HEK293 (cell line): ENCODE data around the gene LRRN4CL.
A peak's percentile ranks its signal among the peaks of the same experiment; 100 is the strongest.
"Not testable (repeated sequence)": the region's sequence is repeated elsewhere in the genome, so short reads cannot be mapped to it uniquely, and the experiment has no call there.

Source experiments
- CTCF ChIA-PET: fragments of 350-600 bp; formaldehyde crosslinking; extraction: SDS; loops from one replicate; lab custom pipeline; 2021; ENCODE audit warnings: antibody characterized with exemption; lab: Yijun Ruan, JAX
- POLR2A ChIA-PET: fragments of 300-600 bp; formaldehyde crosslinking; extraction: SDS; loops from one replicate; lab custom pipeline; 2020; ENCODE audit warnings: antibody characterized with exemption, inconsistent platforms; lab: Yijun Ruan, JAX
- H3K27ac ChIP-seq: fragments of 200-500 bp; sonication (Bioruptor generic); 2 replicates; pipeline ENCODE4 v1.5.1; 2014; ENCODE audit warnings: low read depth, low read length, control low read depth, inconsistent platforms; ENCODE audit errors: extremely low read depth
- H3K36me3 ChIP-seq, 2 experiments: fragments of 200-500 bp in 1 of 2; sonication (Bioruptor generic) in 1 of 2; 1 replicate in 1 of 2; 2 replicates in 1 of 2; pipeline ENCODE4 v1.5.1; 2014 to 2017; ENCODE audit warnings: inconsistent platforms in 2 of 2, low read length in 2 of 2; ENCODE audit not compliant: control insufficient read depth in 2 of 2, insufficient read depth in 1 of 2
- H3K4me1 ChIP-seq: fragments of 200-500 bp; sonication (Bioruptor generic); 2 replicates; pipeline ENCODE4 v1.5.1; 2014; ENCODE audit warnings: mild to moderate bottlenecking, low read length, inconsistent platforms; ENCODE audit not compliant: control insufficient read depth, insufficient read depth
- H3K4me3 ChIP-seq: 2 replicates; pipeline ENCODE4 v1.5.1; 2011; ENCODE audit warnings: low read depth, mild to moderate bottlenecking, control low read depth, low read length, moderate library complexity
- H3K9me3 ChIP-seq: fragments of 200-500 bp; sonication (Bioruptor generic); 2 replicates; pipeline ENCODE4 v1.5.1; 2014; ENCODE audit warnings: low read depth, low read length, inconsistent platforms; ENCODE audit not compliant: control insufficient read depth, insufficient read depth
- BCL11B ChIP-seq: fragments of 450-650 bp; formaldehyde crosslinking; IDR thresholded peaks from 2 replicates; pipeline ENCODE4 v1.5.1; 2016; ENCODE audit warnings: low read depth, missing biosample characterization, missing genetic modification characterization
- SP3 ChIP-seq: fragments of 450-650 bp; formaldehyde crosslinking; IDR thresholded peaks from 2 replicates; pipeline ENCODE4 v1.5.1; 2016; ENCODE audit warnings: missing biosample characterization, missing genetic modification characterization
- YY1 ChIP-seq: fragments of 450-650 bp; formaldehyde crosslinking; IDR thresholded peaks from 2 replicates; pipeline ENCODE4 v1.5.1; 2018; ENCODE audit warnings: missing biosample characterization, missing genetic modification characterization
- YY2 ChIP-seq: fragments of 450-650 bp; formaldehyde crosslinking; IDR thresholded peaks from 2 replicates; pipeline ENCODE4 v1.5.1; 2016; ENCODE audit warnings: missing biosample characterization, missing genetic modification characterization
- ZBTB17 ChIP-seq: fragments of 450-650 bp; formaldehyde crosslinking; IDR thresholded peaks from 2 replicates; pipeline ENCODE4 v1.5.1; 2016; ENCODE audit warnings: missing biosample characterization, missing genetic modification characterization
- ZFHX2 ChIP-seq: fragments of 450-650 bp; formaldehyde crosslinking; conservative IDR thresholded peaks from 2 replicates; pipeline ENCODE4 v1.5.1; 2016; ENCODE audit warnings: missing biosample characterization, missing genetic modification characterization
- ZFP69B ChIP-seq: fragments of 450-650 bp; formaldehyde crosslinking; IDR thresholded peaks from 2 replicates; pipeline ENCODE4 v1.5.1; 2016; ENCODE audit warnings: missing biosample characterization, missing genetic modification characterization
- ZNF19 ChIP-seq: fragments of 450-650 bp; formaldehyde crosslinking; IDR thresholded peaks from 2 replicates; pipeline ENCODE4; 2016; ENCODE audit warnings: missing biosample characterization, missing genetic modification characterization, low read depth
- ZNF341 ChIP-seq: fragments of 450-650 bp; formaldehyde crosslinking; IDR thresholded peaks from 2 replicates; pipeline ENCODE4; 2016; ENCODE audit warnings: low read depth, missing biosample characterization, missing genetic modification characterization
- ZNF501 ChIP-seq: fragments of 450-650 bp; formaldehyde crosslinking; IDR thresholded peaks from 2 replicates; pipeline ENCODE4 v1.5.1; 2016; ENCODE audit warnings: missing biosample characterization, missing genetic modification characterization
- ZNF561 ChIP-seq: fragments of 450-650 bp; IDR thresholded peaks from 2 replicates; pipeline ENCODE4 v1.5.1; 2018; ENCODE audit warnings: missing biosample characterization, missing genetic modification characterization, borderline replicate concordance
- ZNF571 ChIP-seq: fragments of 450-650 bp; formaldehyde crosslinking; IDR thresholded peaks from 2 replicates; pipeline ENCODE4 v1.5.0; 2017; ENCODE audit warnings: missing biosample characterization, missing genetic modification characterization
- ZNF654 ChIP-seq: fragments of 450-650 bp; formaldehyde crosslinking; IDR thresholded peaks from 2 replicates; pipeline ENCODE4 v1.5.1; 2016; ENCODE audit warnings: low read depth, missing biosample characterization, missing genetic modification characterization
- ZNF76 ChIP-seq: fragments of 450-650 bp; formaldehyde crosslinking; IDR thresholded peaks from 2 replicates; pipeline ENCODE4; 2016; ENCODE audit warnings: low read depth, missing biosample characterization, missing genetic modification characterization, borderline replicate concordance
- ZNF776 ChIP-seq: fragments of 450-650 bp; formaldehyde crosslinking; IDR thresholded peaks from 2 replicates; pipeline ENCODE4 v1.5.0; 2017; ENCODE audit warnings: missing biosample characterization, missing genetic modification characterization, borderline replicate concordance
- TF ChIP-seq, protein P1 (sequence below): fragments of 450-650 bp; formaldehyde crosslinking; IDR thresholded peaks from 2 replicates; pipeline ENCODE4 v1.5.1; 2016; ENCODE audit warnings: missing biosample characterization, missing genetic modification characterization
- TF ChIP-seq, protein P2 (sequence below): fragments of 450-650 bp; formaldehyde crosslinking; IDR thresholded peaks from 2 replicates; pipeline ENCODE4 v1.5.1; 2016; ENCODE audit warnings: missing biosample characterization, missing genetic modification characterization
- TF ChIP-seq, protein P3 (sequence below): fragments of 450-650 bp; formaldehyde crosslinking; IDR thresholded peaks from 2 replicates; pipeline ENCODE4 v1.5.1; 2017; ENCODE audit warnings: missing biosample characterization, missing genetic modification characterization

The LRRN4CL gene

DNA sequence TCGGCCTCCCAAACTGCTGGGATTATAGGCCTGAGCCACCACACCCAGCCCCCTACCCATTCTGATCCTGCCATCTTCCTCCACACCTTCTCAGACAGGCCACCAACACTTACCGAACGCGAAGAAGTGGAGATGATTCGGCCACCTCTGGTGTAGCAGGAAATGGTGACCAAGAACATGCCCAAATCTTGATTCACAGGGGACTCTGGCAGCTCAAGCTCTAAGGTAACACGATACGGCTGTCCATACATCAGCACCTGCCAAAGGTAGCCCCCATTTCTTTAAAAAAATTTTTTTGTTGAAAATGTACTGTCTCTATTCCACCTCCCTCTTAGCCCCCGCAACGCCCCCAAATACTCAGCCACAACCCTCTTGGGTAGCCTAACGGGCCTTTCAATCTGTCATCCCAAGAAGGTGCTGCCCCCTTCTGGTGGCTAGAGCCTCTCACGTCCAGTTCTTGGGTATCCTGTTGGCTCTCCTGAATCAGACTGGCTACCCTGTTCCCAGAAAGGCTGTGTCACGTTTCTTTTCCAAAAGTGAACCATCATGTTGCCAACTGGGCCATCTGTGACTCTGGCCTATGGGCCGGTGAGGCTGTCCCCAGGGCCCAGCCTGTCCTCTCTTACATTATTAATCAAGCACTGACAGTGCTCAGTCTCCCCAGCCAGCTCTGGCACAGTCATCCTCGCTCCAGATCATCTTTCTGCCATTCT is 5.3 kb upstream of the LRRN4CL start:
- ChIA-PET POLR2A (interaction anchor here (0.6 to 1.7 kb wide), 8 partner anchors 12 to 103 kb away, joined by 3 to 12 read pairs (median 4); partner anchors contain the start of genes C11orf98, CSKMT, HNRNPUL2 and TUT1), CTCF (interaction anchor here (0.5 to 6.8 kb wide), 25 partner anchors 9 to 300 kb away, joined by 3 to 46 read pairs (median 3); partner anchors contain the start of genes C11orf98, CSKMT, LBHD1 and TUT1)
- Histone ChIP-seq H3K9me3 (no peaks in the 10 kb centered on the region), H3K27ac (no peak overlapping the region), H3K4me1 (no peaks in the 10 kb centered on the region), H3K4me3 (no peak overlapping the region), H3K36me3 (peaks cover 16 to 69% of the 10 kb centered on the region in 2 experiments; a peak in 2 of 3 replicates)
- TF ChIP-seq, protein P1, sequence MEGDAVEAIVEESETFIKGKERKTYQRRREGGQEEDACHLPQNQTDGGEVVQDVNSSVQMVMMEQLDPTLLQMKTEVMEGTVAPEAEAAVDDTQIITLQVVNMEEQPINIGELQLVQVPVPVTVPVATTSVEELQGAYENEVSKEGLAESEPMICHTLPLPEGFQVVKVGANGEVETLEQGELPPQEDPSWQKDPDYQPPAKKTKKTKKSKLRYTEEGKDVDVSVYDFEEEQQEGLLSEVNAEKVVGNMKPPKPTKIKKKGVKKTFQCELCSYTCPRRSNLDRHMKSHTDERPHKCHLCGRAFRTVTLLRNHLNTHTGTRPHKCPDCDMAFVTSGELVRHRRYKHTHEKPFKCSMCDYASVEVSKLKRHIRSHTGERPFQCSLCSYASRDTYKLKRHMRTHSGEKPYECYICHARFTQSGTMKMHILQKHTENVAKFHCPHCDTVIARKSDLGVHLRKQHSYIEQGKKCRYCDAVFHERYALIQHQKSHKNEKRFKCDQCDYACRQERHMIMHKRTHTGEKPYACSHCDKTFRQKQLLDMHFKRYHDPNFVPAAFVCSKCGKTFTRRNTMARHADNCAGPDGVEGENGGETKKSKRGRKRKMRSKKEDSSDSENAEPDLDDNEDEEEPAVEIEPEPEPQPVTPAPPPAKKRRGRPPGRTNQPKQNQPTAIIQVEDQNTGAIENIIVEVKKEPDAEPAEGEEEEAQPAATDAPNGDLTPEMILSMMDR (tag by site-specific recombination) = peak; percentile 11; the same call in 1 of the 2 replicates
- TF ChIP-seq, protein P2, sequence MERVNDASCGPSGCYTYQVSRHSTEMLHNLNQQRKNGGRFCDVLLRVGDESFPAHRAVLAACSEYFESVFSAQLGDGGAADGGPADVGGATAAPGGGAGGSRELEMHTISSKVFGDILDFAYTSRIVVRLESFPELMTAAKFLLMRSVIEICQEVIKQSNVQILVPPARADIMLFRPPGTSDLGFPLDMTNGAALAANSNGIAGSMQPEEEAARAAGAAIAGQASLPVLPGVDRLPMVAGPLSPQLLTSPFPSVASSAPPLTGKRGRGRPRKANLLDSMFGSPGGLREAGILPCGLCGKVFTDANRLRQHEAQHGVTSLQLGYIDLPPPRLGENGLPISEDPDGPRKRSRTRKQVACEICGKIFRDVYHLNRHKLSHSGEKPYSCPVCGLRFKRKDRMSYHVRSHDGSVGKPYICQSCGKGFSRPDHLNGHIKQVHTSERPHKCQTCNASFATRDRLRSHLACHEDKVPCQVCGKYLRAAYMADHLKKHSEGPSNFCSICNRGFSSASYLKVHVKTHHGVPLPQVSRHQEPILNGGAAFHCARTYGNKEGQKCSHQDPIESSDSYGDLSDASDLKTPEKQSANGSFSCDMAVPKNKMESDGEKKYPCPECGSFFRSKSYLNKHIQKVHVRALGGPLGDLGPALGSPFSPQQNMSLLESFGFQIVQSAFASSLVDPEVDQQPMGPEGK (tag by site-specific recombination) = peak; percentile 25; the same call in 1 of the 2 replicates
- no peak for TF ChIP-seq ZNF776 (tag by site-specific recombination)
- TF ChIP-seq YY2 (tag by site-specific recombination) = no peak
- TF ChIP-seq ZNF561 = peak; percentile 59; the same call in 1 of the 2 replicates
- TF ChIP-seq ZNF19 (tag by site-specific recombination) = no peak
- TF ChIP-seq ZFHX2 (tag by site-specific recombination) = 0 out of 2 replicates have a peak, but pooled peaks have one; percentile 10
- peak; percentile 48 for TF ChIP-seq ZNF654 (tag by site-specific recombination)
- no peak for TF ChIP-seq ZNF501 (tag by site-specific recombination)
- TF ChIP-seq BCL11B = no peak
- TF ChIP-seq YY1 (tag by site-specific recombination) = no peak

- ChIA-PET POLR2A (interaction anchor here (0.7 to 2.0 kb wide), 6 partner anchors 22 to 102 kb away, joined by 3 to 12 read pairs (median 6); partner anchors contain the start of genes C11orf98, CSKMT, HNRNPUL2 and TUT1), CTCF (interaction anchor here (0.7 to 6.8 kb wide), 10 partner anchors 10 to 300 kb away, joined by 3 to 46 read pairs (median 8); partner anchors contain the start of genes LBHD1, TUT1 and UQCC3)
- H3K4me3 ChIP-seq, H3K27ac ChIP-seq, H3K9me3 ChIP-seq, H3K4me1 ChIP-seq: not testable (repeated sequence)
- peaks cover 16 to 67% of the 10 kb centered on the region in 2 experiments; a peak in 2 of 3 replicates for H3K36me3 ChIP-seq
These were observed 4.3 kb upstream of the LRRN4CL start for GRCh38 chr11:62693624-62694023.

- TF ChIP-seq SP3 (tag by site-specific recombination) (no peak), ZFP69B (tag by site-specific recombination) (no peak), ZNF76 (tag by site-specific recombination) (no peak), ZBTB17 (no peak), ZNF571 (no peak), ZNF341 (tag by site-specific recombination) (no peak)
- TF ChIP-seq, protein P3, sequence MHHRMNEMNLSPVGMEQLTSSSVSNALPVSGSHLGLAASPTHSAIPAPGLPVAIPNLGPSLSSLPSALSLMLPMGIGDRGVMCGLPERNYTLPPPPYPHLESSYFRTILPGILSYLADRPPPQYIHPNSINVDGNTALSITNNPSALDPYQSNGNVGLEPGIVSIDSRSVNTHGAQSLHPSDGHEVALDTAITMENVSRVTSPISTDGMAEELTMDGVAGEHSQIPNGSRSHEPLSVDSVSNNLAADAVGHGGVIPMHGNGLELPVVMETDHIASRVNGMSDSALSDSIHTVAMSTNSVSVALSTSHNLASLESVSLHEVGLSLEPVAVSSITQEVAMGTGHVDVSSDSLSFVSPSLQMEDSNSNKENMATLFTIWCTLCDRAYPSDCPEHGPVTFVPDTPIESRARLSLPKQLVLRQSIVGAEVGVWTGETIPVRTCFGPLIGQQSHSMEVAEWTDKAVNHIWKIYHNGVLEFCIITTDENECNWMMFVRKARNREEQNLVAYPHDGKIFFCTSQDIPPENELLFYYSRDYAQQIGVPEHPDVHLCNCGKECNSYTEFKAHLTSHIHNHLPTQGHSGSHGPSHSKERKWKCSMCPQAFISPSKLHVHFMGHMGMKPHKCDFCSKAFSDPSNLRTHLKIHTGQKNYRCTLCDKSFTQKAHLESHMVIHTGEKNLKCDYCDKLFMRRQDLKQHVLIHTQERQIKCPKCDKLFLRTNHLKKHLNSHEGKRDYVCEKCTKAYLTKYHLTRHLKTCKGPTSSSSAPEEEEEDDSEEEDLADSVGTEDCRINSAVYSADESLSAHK (tag by site-specific recombination) = no peak
- ChIA-PET CTCF (interaction anchor here (0.6 to 2.3 kb wide), 4 partner anchors 13 to 264 kb away, joined by 3 to 8 read pairs (median 4); no protein-coding TSS in a partner anchor), POLR2A (interaction anchor here (1.4 to 2.3 kb wide), 2 partner anchors 12 to 15 kb away, joined by 4 to 8 read pairs; no protein-coding TSS in a partner anchor)
- no peak overlapping the region for H3K4me3 ChIP-seq
- H3K27ac ChIP-seq = no peak overlapping the region
- peaks cover 4 to 37% of the 10 kb centered on the region in 2 experiments; a peak in 2 of 3 replicates for H3K36me3 ChIP-seq
- H3K4me1 ChIP-seq = no peaks in the 10 kb centered on the region
- H3K9me3 ChIP-seq = no peaks in the 10 kb centered on the region
These were observed 839 bp downstream of the LRRN4CL start for GRCh38 chr11:62688491-62688890.
